PFSK-1 (cell line): ENCODE data around the gene MCM3AP.

Source experiments
- FOXP2 ChIP-seq: optimal IDR thresholded peaks from 2 replicates; pipeline ENCODE3; 2011; ENCODE audit warnings: borderline replicate concordance, control low read depth, inconsistent platforms; ENCODE audit not compliant: insufficient read depth; ENCODE audit errors: extremely low read length, extremely low read depth
- POLR2AphosphoS5 ChIP-seq: IDR thresholded peaks from 2 replicates; pipeline ENCODE4 v1.6.1; 2012; ENCODE audit warnings: low read depth, mild to moderate bottlenecking, control low read depth, low read length, moderate library complexity
- REST ChIP-seq, 2 experiments: IDR thresholded peaks; 2 replicates each; pipeline versions ENCODE4 v1.6.1 to v1.8.0; 2011 to 2012; ENCODE audit warnings: low read depth in 2 of 2, low read length in 2 of 2, control low read depth in 1 of 2, inconsistent platforms in 1 of 2, mild to moderate bottlenecking in 1 of 2, moderate library complexity in 1 of 2; ENCODE audit not compliant: insufficient read depth in 1 of 2
- SIN3A ChIP-seq: IDR thresholded peaks from 2 replicates; pipeline ENCODE4 v1.6.1; 2012; ENCODE audit warnings: mild to moderate bottlenecking, low read length, moderate library complexity, borderline replicate concordance; ENCODE audit not compliant: insufficient read depth
- TAF1 ChIP-seq: IDR thresholded peaks from 2 replicates; pipeline ENCODE4 v1.6.1; 2012; ENCODE audit warnings: low read length, control low read depth, borderline replicate concordance; ENCODE audit not compliant: insufficient read depth

MCM3AP gene

GRCh38 chr21:46212721-46213484, 72.5 kb downstream of the MCM3AP start:
- TF ChIP-seq REST (IDR thresholded peaks at IDR 0.05; ENCODE audit: insufficient read depth in 1 of 2, low read depth in 2 of 2, low read length in 2 of 2) (no peak), POLR2AphosphoS5 (no peak), TAF1 (no peak), SIN3A (no peak), FOXP2 (no peak)

GRCh38 chr21:46211786-46212720, 73.4 kb downstream of the MCM3AP start:
- TF ChIP-seq REST (IDR thresholded peaks at IDR 0.05; ENCODE audit: insufficient read depth in 1 of 2, low read depth in 2 of 2, low read length in 2 of 2) (no peak), POLR2AphosphoS5 (no peak), FOXP2 (no peak)

GRCh38 chr21:46211376-46211775, 74.0 kb downstream of the MCM3AP start:
- TF ChIP-seq TAF1, result no peak
- no peak for TF ChIP-seq POLR2AphosphoS5
- no peak for TF ChIP-seq FOXP2
- no peak for TF ChIP-seq SIN3A
- TF ChIP-seq REST (IDR thresholded peaks at IDR 0.05; ENCODE audit: insufficient read depth in 1 of 2, low read depth in 2 of 2, low read length in 2 of 2), result no peak

- no peak for TF ChIP-seq SIN3A
- no peak for TF ChIP-seq POLR2AphosphoS5
- TF ChIP-seq FOXP2, result no peak
- no peak for TF ChIP-seq TAF1
- no peak for TF ChIP-seq REST (IDR thresholded peaks at IDR 0.05; ENCODE audit: insufficient read depth in 1 of 2, low read depth in 2 of 2, low read length in 2 of 2)
These were observed 74.9 kb downstream of the MCM3AP start for GRCh38 chr21:46210378-46211136.
